PC-9 (cell line): ENCODE measurements around the gene PKHD1. TPM values are rescaled to one million over a fixed set of nuclear protein-coding genes. Genes with fewer than 3 reads are reported as not detected.

Experiments
- BruUV-seq: library from RNA; stranded (reverse); fragments of 400-500 nt; replicated peaks from 2 replicates; lab custom pipeline; 2021; lab: Mats Ljungman, UMichigan
- CTCF ChIA-PET: fragments of 300-600 bp; sonication (Branson Sonifier 250); formaldehyde crosslinking; loops from one replicate; lab custom pipeline; 2022; ENCODE audit warnings: antibody characterized with exemption; lab: Charles Lee
- POLR2A ChIA-PET: fragments of 300-600 bp; sonication (Branson Sonifier 250); formaldehyde crosslinking; loops from one replicate; lab custom pipeline; 2022; ENCODE audit warnings: antibody characterized with exemption; ENCODE audit not compliant: unreplicated experiment; lab: Charles Lee
- DNase-seq, 2 experiments: peaks; one replicate each; pipeline versions ENCODE4 v3.0.0 to v3.0.0-alpha.2; 2015 to 2022; ENCODE audit warnings: mixed read lengths in 1 of 2
- H2AFZ ChIP-seq: fragments of 200-600 bp; sonication (generic); 2 replicates; pipeline ENCODE4 v1.8.1; 2017; ENCODE audit warnings: antibody characterized with exemption
- H3F3A ChIP-seq: fragments of 200-600 bp; sonication (generic); 2 replicates; pipeline ENCODE4 v1.8.1; 2017; ENCODE audit warnings: antibody characterized with exemption, mild to moderate bottlenecking, low read depth; ENCODE audit not compliant: insufficient read depth
- H3K27ac ChIP-seq: fragments of 200-600 bp; sonication (generic); 2 replicates; pipeline ENCODE4 v1.6.1; 2016; ENCODE audit warnings: mixed run types
- H3K27me3 ChIP-seq: fragments of 200-600 bp; sonication (generic); 2 replicates; pipeline ENCODE4 v1.6.1; 2016; ENCODE audit warnings: low read depth, mixed run types; ENCODE audit not compliant: insufficient read depth
- H3K36me3 ChIP-seq: fragments of 200-600 bp; sonication (generic); 2 replicates; pipeline ENCODE4 v1.6.1; 2016; ENCODE audit warnings: low read depth, mixed run types
- H3K4me1 ChIP-seq: fragments of 200-600 bp; sonication (generic); replicated peaks from 2 replicates; pipeline ENCODE4 v1.6.1; 2016; ENCODE audit warnings: mixed run types; ENCODE audit not compliant: insufficient read depth
- H3K4me2 ChIP-seq: fragments of 200-600 bp; sonication (generic); 2 replicates; pipeline ENCODE4 v1.6.1; 2017; ENCODE audit warnings: mixed run types
- H3K4me3 ChIP-seq: fragments of 200-600 bp; sonication (generic); 2 replicates; pipeline ENCODE4 v1.6.1; 2016; ENCODE audit warnings: mixed run types
- H3K79me2 ChIP-seq: fragments of 200-600 bp; sonication (generic); 2 replicates; pipeline ENCODE4 v1.6.1; 2017; ENCODE audit warnings: low read depth, mixed run types
- H3K9me2 ChIP-seq: fragments of 200-600 bp; sonication (generic); 2 replicates; pipeline ENCODE4 v1.8.1; 2017; ENCODE audit warnings: mild to moderate bottlenecking; ENCODE audit not compliant: insufficient read depth
- H3K9me3 ChIP-seq: fragments of 200-600 bp; sonication (generic); 2 replicates; pipeline ENCODE4 v1.8.1; 2016; ENCODE audit warnings: low read depth; ENCODE audit not compliant: insufficient read depth
- H4K20me1 ChIP-seq: fragments of 200-600 bp; sonication (generic); 2 replicates; pipeline ENCODE4 v1.8.1; 2017; ENCODE audit not compliant: insufficient read depth
- EZH2 ChIP-seq: fragments of 200-600 bp; sonication (generic); IDR thresholded peaks from 2 replicates; pipeline ENCODE4 v1.8.0; 2017; ENCODE audit warnings: antibody characterized with exemption, low read depth
- intact Hi-C: fragments of 100-400 bp; cut with micrococcal nuclease; formaldehyde crosslinking; loops from one replicate; pipeline ENCODE4 v1.10.0; 2022; ENCODE audit not compliant: unreplicated experiment
- total RNA-seq: library from RNA; stranded (reverse); gene quantifications from 2 replicates; pipeline ENCODE4 v1.2.3, GENCODE V29; 2021
- TF ChIP-seq, protein P1 (sequence below): fragments of 200-600 bp; sonication (generic); conservative IDR thresholded peaks from 2 replicates; pipeline ENCODE4 v1.6.1; 2017; ENCODE audit warnings: mixed run types, antibody characterized with exemption, mild to moderate bottlenecking, moderate library complexity

PKHD1 gene
- total RNA-seq, 1 experiment from 2014 or later, result not detected

DNA sequence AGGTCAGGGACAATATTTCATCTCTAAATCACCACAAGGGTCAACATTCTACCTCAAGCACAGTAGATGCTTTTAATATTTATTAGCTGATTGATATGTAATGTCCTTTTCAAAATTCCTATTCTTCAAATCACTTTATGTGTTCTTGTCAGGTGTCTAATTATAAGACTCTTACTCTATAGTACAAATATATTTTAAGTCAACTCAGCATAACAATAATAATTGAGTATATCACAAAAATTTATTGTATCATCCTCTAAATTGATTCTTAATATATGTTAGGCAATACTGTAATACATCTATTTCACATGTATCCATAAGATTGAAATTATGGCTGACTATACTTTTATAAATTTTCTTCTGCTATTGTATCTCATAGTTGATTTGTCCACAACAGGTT lies 423.9 kb downstream of the PKHD1 start:
- H3K4me3 ChIP-seq, result no peak overlapping the region
- no peaks in the 10 kb centered on the region for H3K27me3 ChIP-seq
- intact Hi-C loops, result no loop called here
- H4K20me1 ChIP-seq, result no peaks in the 10 kb centered on the region
- H2AFZ ChIP-seq, result no peak overlapping the region
- DNase-seq, result no peak
- ChIA-PET POLR2A (no interaction called here), CTCF (no interaction called here)
- H3K9me3 ChIP-seq, result no peaks in the 10 kb centered on the region
- no peaks in the 10 kb centered on the region for H3F3A ChIP-seq
- H3K79me2 ChIP-seq, result no peaks in the 10 kb centered on the region
- BruUV-seq, result no TSS peak
- no peak overlapping the region for H3K27ac ChIP-seq
- TF ChIP-seq, protein P1, sequence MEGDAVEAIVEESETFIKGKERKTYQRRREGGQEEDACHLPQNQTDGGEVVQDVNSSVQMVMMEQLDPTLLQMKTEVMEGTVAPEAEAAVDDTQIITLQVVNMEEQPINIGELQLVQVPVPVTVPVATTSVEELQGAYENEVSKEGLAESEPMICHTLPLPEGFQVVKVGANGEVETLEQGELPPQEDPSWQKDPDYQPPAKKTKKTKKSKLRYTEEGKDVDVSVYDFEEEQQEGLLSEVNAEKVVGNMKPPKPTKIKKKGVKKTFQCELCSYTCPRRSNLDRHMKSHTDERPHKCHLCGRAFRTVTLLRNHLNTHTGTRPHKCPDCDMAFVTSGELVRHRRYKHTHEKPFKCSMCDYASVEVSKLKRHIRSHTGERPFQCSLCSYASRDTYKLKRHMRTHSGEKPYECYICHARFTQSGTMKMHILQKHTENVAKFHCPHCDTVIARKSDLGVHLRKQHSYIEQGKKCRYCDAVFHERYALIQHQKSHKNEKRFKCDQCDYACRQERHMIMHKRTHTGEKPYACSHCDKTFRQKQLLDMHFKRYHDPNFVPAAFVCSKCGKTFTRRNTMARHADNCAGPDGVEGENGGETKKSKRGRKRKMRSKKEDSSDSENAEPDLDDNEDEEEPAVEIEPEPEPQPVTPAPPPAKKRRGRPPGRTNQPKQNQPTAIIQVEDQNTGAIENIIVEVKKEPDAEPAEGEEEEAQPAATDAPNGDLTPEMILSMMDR, result no peak
- no peak for TF ChIP-seq EZH2
- no peaks in the 10 kb centered on the region for H3K9me2 ChIP-seq
- H3K4me2 ChIP-seq, result no peak overlapping the region
- no peaks in the 10 kb centered on the region for H3K4me1 ChIP-seq
- H3K36me3 ChIP-seq, result no peaks in the 10 kb centered on the region

DNA sequence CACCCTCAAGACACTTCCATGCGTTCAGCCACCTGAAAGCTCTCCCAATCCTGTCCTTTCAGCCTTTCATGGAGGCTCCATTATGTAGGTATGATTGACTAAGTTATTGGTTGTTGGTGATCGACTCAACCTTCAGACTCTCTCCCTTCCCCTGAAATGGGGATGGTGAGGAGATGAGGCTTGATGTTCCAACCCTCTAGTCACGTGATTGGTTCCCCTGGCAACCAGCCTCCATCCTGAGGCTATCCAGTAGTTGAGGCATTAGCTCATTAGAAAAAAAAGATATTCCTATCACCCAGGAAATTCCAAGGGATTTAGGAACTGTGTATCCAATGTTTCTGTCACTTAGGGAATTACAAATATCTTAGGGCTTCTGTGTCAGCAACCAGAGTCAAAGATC lies 426.6 kb downstream of the PKHD1 start:
- Histone ChIP-seq H3K36me3 (no peaks in the 10 kb centered on the region), H3K27me3 (no peaks in the 10 kb centered on the region)
- POLR2A ChIA-PET, result no interaction called here

DNA sequence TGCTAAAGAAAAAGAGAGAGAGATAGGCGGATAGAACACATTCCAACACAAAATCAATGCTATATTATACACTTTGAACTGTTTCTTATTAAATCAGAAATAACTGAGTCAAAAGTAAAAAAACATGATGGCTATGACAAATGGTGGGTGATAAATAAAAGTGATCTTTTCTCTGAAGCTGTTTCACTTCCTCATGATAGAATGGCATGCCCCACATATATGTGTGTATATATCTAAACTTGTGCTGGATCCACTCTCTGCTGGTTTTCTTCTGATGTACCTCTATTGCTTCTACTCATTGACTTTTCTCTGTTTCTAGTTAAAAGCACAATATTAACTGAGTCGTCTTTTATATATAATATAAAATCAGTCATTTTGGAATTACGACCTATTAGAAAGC lies 429.9 kb downstream of the PKHD1 start:
- Histone ChIP-seq H3K27me3 (no peaks in the 10 kb centered on the region), H3K4me3 (no peak overlapping the region), H4K20me1 (no peaks in the 10 kb centered on the region), H3F3A (no peaks in the 10 kb centered on the region), H3K79me2 (no peaks in the 10 kb centered on the region), H3K27ac (no peak overlapping the region), H3K4me2 (no peak overlapping the region), H3K9me2 (no peaks in the 10 kb centered on the region), H2AFZ (no peak overlapping the region), H3K9me3 (no peaks in the 10 kb centered on the region), H3K4me1 (no peaks in the 10 kb centered on the region), H3K36me3 (no peaks in the 10 kb centered on the region)
- DNase-seq, result no peak
- POLR2A ChIA-PET, result no interaction called here
- TF ChIP-seq EZH2, result no peak
- TF ChIP-seq, protein P1, result no peak
- no TSS peak for BruUV-seq
- CTCF ChIA-PET, result no interaction called here
- intact Hi-C loops, result loop anchor here (5.0 kb wide), 1 partner anchor 525 kb away; no protein-coding TSS in a partner anchor

More for the DNA sequence above, 426.6 kb downstream of the PKHD1 start:
- DNase-seq, result no peak
- H3K4me2 ChIP-seq, result no peak overlapping the region
- H3K79me2 ChIP-seq, result no peaks in the 10 kb centered on the region
- H3K4me3 ChIP-seq, result no peak overlapping the region
- no peaks in the 10 kb centered on the region for H3F3A ChIP-seq
- no peaks in the 10 kb centered on the region for H3K9me3 ChIP-seq
- no peak overlapping the region for H2AFZ ChIP-seq
- CTCF ChIA-PET, result no interaction called here
- H3K4me1 ChIP-seq, result no peaks in the 10 kb centered on the region
- no peaks in the 10 kb centered on the region for H4K20me1 ChIP-seq
- intact Hi-C loops, result no loop called here
- H3K9me2 ChIP-seq, result no peaks in the 10 kb centered on the region
- no TSS peak for BruUV-seq
- H3K27ac ChIP-seq, result no peak overlapping the region
- TF ChIP-seq, protein P1, result no peak
- TF ChIP-seq EZH2, result no peak
